Measurements from ENCODE around the gene UBE3D.
"Not testable (repeated sequence)": the region's sequence is repeated elsewhere in the genome, so short reads cannot be mapped to it uniquely, and the experiment has no call there.

Gene UBE3D

DNA sequence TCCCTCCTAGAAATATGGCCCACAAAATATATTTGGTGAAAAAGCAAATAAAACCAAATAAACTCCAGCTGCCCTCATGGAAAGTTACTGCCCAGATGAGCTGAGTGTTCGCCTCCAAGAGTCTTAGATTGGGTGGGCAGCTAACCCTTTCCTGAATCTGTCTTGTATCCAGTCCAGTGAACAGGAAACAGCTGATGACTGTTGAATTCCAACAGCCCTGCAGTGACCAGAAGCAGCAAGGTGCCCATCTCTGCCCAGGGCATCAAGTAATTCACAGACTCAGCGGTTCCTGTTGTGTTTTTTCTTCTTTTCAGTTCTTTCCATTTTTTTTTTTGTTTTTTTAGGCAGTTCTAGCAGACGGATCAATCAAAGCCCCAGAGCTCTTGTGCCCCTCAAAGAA lies 199.2 kb downstream of the UBE3D start:
- H3K4me3 ChIP-seq (ENCODE audit: control insufficient read depth, low read depth, low read length), result no peak overlapping the region
- DNase-seq (ENCODE audit: low read depth), result no peak
- TF ChIP-seq, protein P1, sequence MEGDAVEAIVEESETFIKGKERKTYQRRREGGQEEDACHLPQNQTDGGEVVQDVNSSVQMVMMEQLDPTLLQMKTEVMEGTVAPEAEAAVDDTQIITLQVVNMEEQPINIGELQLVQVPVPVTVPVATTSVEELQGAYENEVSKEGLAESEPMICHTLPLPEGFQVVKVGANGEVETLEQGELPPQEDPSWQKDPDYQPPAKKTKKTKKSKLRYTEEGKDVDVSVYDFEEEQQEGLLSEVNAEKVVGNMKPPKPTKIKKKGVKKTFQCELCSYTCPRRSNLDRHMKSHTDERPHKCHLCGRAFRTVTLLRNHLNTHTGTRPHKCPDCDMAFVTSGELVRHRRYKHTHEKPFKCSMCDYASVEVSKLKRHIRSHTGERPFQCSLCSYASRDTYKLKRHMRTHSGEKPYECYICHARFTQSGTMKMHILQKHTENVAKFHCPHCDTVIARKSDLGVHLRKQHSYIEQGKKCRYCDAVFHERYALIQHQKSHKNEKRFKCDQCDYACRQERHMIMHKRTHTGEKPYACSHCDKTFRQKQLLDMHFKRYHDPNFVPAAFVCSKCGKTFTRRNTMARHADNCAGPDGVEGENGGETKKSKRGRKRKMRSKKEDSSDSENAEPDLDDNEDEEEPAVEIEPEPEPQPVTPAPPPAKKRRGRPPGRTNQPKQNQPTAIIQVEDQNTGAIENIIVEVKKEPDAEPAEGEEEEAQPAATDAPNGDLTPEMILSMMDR (IDR thresholded peaks at IDR 0.05; ENCODE audit: control insufficient read depth, insufficient read depth, low read depth, low read length, missing control alignments), result no peak

DNA sequence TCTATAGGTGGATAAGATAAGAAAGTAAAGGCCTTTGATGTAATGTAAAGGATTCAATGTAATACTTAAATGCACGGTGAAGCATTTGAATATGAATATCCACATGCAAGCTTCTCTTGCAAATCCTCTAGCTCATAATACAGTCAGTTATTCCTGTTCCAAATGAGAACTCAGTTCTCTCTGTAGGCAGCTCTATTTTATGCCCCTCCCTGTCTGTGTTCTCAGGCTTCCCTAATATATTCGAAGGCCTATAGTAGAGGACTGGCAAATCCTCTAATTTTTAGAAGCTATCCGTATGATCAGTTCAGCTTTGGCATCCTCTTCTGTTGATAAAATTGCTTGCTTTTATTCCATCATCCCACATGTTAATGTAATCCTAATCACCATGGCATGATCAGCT lies 200.2 kb downstream of the UBE3D start:
- H3K4me3 ChIP-seq (ENCODE audit: control insufficient read depth, low read depth, low read length), result no peak overlapping the region
- TF ChIP-seq, protein P1 (IDR thresholded peaks at IDR 0.05; ENCODE audit: control insufficient read depth, insufficient read depth, low read depth, low read length, missing control alignments), result no peak
- DNase-seq (ENCODE audit: low read depth), result no peak

DNA sequence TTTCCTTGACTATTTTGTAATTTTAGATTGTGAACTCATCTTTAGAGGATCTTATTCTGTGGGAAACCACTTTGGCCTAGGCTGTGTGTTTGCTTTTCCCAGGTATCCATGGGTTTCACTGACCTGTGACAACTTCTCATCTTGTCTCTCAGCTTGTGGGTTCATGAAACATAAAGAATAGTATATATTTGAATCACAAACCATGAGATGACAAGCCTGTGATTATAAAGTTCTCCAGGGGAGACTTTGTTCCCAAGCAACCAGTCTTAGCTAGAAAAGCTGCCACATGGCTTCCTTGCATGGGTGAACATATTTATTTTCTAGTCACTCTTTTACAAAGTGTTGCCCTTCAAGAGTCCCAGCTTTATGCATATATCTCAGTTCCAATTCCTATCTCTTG lies 201.9 kb downstream of the UBE3D start:
- no peak for DNase-seq (ENCODE audit: low read depth)
- TF ChIP-seq, protein P1 (IDR thresholded peaks at IDR 0.05; ENCODE audit: control insufficient read depth, insufficient read depth, low read depth, low read length, missing control alignments), result no peak
- no peak overlapping the region for H3K4me3 ChIP-seq (ENCODE audit: control insufficient read depth, low read depth, low read length)

GRCh38 chr6:82862543-82862942 lies 203.1 kb downstream of the UBE3D start:
- no peak overlapping the region for H3K4me3 ChIP-seq (ENCODE audit: control insufficient read depth, low read depth, low read length)
- DNase-seq (ENCODE audit: low read depth), result peak; percentile 75
- TF ChIP-seq, protein P1 (IDR thresholded peaks at IDR 0.05; ENCODE audit: control insufficient read depth, insufficient read depth, low read depth, low read length, missing control alignments), result no peak

GRCh38 chr6:82861121-82861520 lies 204.5 kb downstream of the UBE3D start:
- TF ChIP-seq, protein P1 (IDR thresholded peaks at IDR 0.05; ENCODE audit: control insufficient read depth, insufficient read depth, low read depth, low read length, missing control alignments), result no peak

DNA sequence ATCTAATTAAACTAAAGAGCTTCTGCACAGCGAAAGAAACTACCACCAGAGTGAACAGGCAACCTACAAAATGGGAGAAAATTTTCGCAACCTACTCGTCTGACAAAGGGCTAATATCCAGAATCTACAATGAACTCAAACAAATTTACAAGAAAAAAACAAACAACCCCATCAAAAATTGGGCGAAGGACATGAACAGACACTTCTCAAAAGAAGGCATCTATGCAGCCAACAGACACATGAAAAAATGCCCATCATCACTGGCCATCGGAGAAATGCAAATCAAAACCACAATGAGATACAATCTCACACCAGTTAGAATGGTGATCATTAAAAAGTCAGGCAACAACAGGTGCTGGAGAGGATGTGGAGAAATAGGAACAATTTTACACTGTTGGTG lies 209.6 kb downstream of the UBE3D start:
- DNase-seq (ENCODE audit: low read depth); H3K4me3 ChIP-seq (ENCODE audit: control insufficient read depth, low read depth, low read length): not testable (repeated sequence)

More at GRCh38 chr6:82861121-82861520, 204.5 kb downstream of the UBE3D start:
- H3K4me3 ChIP-seq (ENCODE audit: control insufficient read depth, low read depth, low read length), result no peak overlapping the region
- DNase-seq (ENCODE audit: low read depth), result no peak

GRCh38 chr6:82852904-82853303 lies 212.7 kb downstream of the UBE3D start:
- not testable (repeated sequence) for DNase-seq (ENCODE audit: low read depth); H3K4me3 ChIP-seq (ENCODE audit: control insufficient read depth, low read depth, low read length)

GRCh38 chr6:82843291-82843885 lies 222.3 kb downstream of the UBE3D start:
- TF ChIP-seq, protein P1 (IDR thresholded peaks at IDR 0.05; ENCODE audit: control insufficient read depth, insufficient read depth, low read depth, low read length, missing control alignments), result no peak
- peak; percentile 14 for DNase-seq (ENCODE audit: low read depth)
- no peak overlapping the region for H3K4me3 ChIP-seq (ENCODE audit: control insufficient read depth, low read depth, low read length)
